HUDEP-2 (cell line): ENCODE results near the gene ADAMTSL4.

Source experiments
- DNase-seq, 76 experiments: peaks; one replicate each; lab custom pipeline; 2025; ENCODE audit not compliant: unreplicated experiment in 76 of 76; lab: John Stamatoyannopoulos, UW

Gene ADAMTSL4

GRCh38 chr1:150548632-150549495 is at the start of gene ADAMTSL4:
Gene ADAMTSL4 (plus strand): TSS chr1:150549408. CDS start chr1:150552289, 2,881 bp downstream.
- DNase-seq, result peak in 56 of 76 experiments; percentile 7 to 72 (median 51)

- DNase-seq, result no peak
Measured at GRCh38 chr1:150505431-150505830, 43.8 kb upstream of the ADAMTSL4 start.

GRCh38 chr1:150507912-150508864 is 41.0 kb upstream of the ADAMTSL4 start, which contains the start of gene ECM1:
Gene ECM1 (plus strand): TSS chr1:150508109. CDS start chr1:150508210, 101 bp downstream.
- peak in 20 of 76 experiments; percentile 2 to 41 (median 13) for DNase-seq

GRCh38 chr1:150508982-150509381 is 40.2 kb upstream of the ADAMTSL4 start:
- DNase-seq, result no peak

GRCh38 chr1:150511551-150511950 is 37.7 kb upstream of the ADAMTSL4 start:
- no peak for DNase-seq

- no peak for DNase-seq
Measured at GRCh38 chr1:150511985-150512660, 37.1 kb upstream of the ADAMTSL4 start.

GRCh38 chr1:150512846-150513245 is 36.4 kb upstream of the ADAMTSL4 start:
- DNase-seq, result no peak

- DNase-seq, result peak in 46 of 76 experiments; percentile 2 to 69 (median 24)
Measured at GRCh38 chr1:150513351-150513791, 35.8 kb upstream of the ADAMTSL4 start.

- DNase-seq, result no peak
Measured at GRCh38 chr1:150514260-150514659, 34.9 kb upstream of the ADAMTSL4 start.

DNA sequence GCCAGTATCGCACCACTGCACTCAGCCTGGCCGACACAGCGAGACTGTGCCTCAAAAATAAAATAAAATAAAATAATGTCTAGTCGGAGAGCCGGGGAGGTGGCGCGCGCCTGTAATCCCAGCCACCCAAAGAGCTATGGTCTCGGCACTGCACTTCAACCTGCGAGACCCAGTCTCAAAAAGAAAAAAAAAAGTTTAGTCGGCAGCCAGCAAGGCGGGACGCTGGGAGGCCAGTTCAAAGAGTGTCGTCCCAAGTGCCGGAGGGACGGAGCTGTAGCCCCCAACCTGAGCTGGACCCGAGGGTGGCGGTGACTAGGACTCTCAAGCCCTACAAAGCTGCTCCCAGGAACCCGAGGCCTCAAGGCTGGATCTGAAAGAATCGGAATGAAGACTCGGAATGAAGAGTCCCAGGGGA is 34.3 kb upstream of the ADAMTSL4 start:
- no peak for DNase-seq

- DNase-seq, result peak in 75 of 76 experiments; percentile 4 to 96 (median 90)
Measured at GRCh38 chr1:150515328-150516049, 33.7 kb upstream of the ADAMTSL4 start, which contains the start of gene FALEC. Gene FALEC (plus strand): TSS chr1:150515752.

DNA sequence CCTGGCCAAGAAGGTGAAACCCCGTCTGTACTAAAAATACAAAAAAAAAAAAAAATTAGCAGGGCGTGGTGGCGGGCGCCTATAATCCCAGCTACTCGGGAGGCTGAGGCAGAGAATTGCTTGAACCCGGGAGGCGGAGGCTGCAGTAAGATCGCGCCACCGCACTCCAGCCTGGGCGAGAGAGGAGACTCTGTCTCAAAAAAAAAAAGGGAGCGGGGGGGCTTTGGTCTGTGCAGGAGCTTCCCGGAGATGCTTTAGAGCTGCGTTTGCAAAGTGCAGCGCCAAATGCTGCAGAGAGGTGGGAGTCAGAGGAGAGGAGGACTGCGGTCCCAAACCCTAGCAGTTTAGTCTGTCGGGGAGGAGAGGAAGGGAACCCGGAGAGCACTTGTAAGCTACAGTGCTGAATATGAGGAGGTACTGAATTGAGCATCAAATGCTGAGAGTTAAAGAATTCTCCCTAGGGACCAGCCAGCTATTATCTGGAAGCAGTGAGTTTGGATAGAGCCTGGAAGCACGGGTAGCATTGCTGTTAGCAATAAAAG is 33.1 kb upstream of the ADAMTSL4 start:
- DNase-seq, result peak in 2 of 76 experiments; percentile 25 to 45

- DNase-seq, result no peak
Measured at GRCh38 chr1:150516616-150517015, 32.6 kb upstream of the ADAMTSL4 start.

DNA sequence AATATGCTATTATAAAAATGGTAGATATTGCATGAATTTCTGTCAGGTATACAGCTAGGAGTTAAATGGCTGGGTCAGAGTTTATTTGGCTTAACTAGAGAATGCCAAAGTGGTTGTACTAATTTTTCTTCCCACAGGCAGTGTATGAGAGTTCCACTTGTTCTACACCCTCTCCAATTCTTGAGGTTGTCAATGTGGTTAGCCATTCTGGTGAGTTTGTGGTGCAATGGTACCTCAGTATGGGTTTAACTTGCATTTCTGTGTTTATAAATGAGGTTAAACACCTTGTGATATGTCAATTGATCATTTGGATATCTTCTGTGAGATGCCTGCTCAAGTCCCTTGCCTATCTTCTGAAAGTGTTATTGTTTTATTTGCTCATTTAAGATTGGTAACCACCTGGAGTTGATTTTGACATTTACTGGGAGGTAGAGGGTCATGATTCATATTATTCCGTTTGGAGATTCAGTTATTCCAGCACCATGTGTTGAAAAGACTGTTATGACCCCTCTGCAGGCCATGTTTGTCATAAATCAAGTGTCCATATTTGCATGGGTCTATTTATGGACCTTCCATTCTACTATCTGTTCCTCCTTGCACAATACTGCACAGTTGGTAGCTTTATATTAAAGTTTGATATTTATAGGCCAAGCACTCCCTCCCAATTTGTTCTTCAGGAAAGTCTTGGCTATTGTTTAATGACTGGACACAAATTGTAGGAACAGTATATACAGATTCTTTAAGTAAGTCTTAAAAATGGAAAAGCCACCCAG is 27.8 kb upstream of the ADAMTSL4 start:
- no peak for DNase-seq

- no peak for DNase-seq
Measured at GRCh38 chr1:150525348-150525747, 23.9 kb upstream of the ADAMTSL4 start.

DNA sequence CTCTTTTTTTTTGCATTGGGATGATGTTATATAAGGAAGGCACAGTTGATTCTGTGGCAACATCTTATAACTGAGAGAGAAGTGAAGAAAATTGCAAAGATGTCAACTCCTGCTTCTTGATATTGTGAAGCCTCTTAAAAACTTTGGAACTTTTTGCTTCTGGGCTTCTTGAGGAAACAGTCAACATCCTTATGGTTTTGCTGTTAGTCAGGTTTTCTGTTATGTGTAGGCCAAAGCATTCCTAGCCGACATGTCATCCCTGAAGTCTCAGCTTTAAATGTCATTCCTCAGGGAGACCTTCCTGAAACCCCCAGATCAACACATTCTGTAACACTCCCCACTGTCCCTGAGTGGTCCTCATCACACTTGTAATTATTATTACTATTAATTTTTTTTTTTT is 21.0 kb upstream of the ADAMTSL4 start:
- no peak for DNase-seq

- peak in 2 of 76 experiments; percentile 7 to 22 for DNase-seq
Measured at GRCh38 chr1:150529017-150529416, 20.2 kb upstream of the ADAMTSL4 start.

DNA sequence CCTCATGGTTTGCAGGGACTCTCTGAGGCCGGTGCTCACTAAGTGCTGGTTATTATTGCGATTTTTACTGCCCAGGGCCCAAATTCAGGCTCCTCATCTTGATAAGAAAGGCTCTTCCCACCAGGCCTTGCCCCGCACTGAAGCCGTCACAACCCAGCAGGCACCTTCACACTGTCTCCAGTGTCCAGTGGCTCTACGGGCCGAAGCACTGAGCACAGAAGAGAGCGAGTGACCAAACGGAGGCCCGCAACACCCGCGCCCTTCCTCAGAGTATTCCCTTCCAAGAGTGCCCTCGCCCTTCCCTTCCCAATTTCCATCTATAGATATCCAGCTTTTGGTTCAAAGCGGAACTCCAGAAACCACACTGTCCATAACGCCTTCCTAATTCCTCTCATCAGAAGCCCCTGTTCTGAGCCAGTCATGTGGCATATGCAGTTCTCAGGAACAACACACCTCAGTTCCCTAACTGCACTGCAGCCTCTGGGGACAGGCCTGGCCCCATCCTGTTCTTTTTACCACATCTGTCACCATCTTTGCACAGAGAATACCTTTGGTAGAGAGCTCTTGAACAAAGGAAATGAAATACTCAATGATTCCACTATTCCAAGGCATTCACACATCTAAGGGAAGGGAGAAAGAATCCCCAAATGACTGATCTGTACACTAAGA is 18.6 kb upstream of the ADAMTSL4 start:
- no peak for DNase-seq
